ENCODE results near the gene LRP1B.

The LRP1B gene

GRCh38 chr2:142075826-142076225 lies 55.0 kb downstream of the LRP1B start:
- no peaks in the 10 kb centered on the region for H3K36me3 ChIP-seq
- H3K27ac ChIP-seq: no peak overlapping the region
- TF ChIP-seq CTCF (IDR thresholded peaks at IDR 0.05): no peak
- H3K27me3 ChIP-seq: no peaks in the 10 kb centered on the region
- no peaks in the 10 kb centered on the region for H3K9me3 ChIP-seq
- no peak overlapping the region for H3K4me3 ChIP-seq (ENCODE audit: low read depth in 1 of 2, low read length in 1 of 2)
- H3K4me1 ChIP-seq (ENCODE audit: control insufficient read depth in 1 of 2, insufficient read depth in 1 of 2, low read depth in 1 of 2, low read length in 1 of 2): no peaks in the 10 kb centered on the region

- H3K4me3 ChIP-seq (ENCODE audit: low read depth in 1 of 2, low read length in 1 of 2): no peak overlapping the region
- no peaks in the 10 kb centered on the region for H3K9me3 ChIP-seq
- no peak overlapping the region for H3K27ac ChIP-seq
- no peaks in the 10 kb centered on the region for H3K4me1 ChIP-seq (ENCODE audit: control insufficient read depth in 1 of 2, insufficient read depth in 1 of 2, low read depth in 1 of 2, low read length in 1 of 2)
- H3K27me3 ChIP-seq: no peaks in the 10 kb centered on the region
- no peaks in the 10 kb centered on the region for H3K36me3 ChIP-seq
- no peak for TF ChIP-seq CTCF (IDR thresholded peaks at IDR 0.05)
Observed at GRCh38 chr2:142069251-142069888, 61.4 kb downstream of the LRP1B start.

- Histone ChIP-seq H3K27me3 (no peaks in the 10 kb centered on the region), H3K4me3 (ENCODE audit: low read depth in 1 of 2, low read length in 1 of 2) (no peak overlapping the region), H3K4me1 (ENCODE audit: control insufficient read depth in 1 of 2, insufficient read depth in 1 of 2, low read depth in 1 of 2, low read length in 1 of 2) (no peaks in the 10 kb centered on the region), H3K36me3 (no peaks in the 10 kb centered on the region), H3K27ac (no peak overlapping the region), H3K9me3 (no peaks in the 10 kb centered on the region)
- TF ChIP-seq CTCF (IDR thresholded peaks at IDR 0.05): no peak
Observed at GRCh38 chr2:142065700-142066099, 65.1 kb downstream of the LRP1B start.

- Histone ChIP-seq H3K27me3 (no peaks in the 10 kb centered on the region), H3K4me1 (ENCODE audit: control insufficient read depth in 1 of 2, insufficient read depth in 1 of 2, low read depth in 1 of 2, low read length in 1 of 2) (no peaks in the 10 kb centered on the region), H3K27ac (no peak overlapping the region), H3K4me3 (ENCODE audit: low read depth in 1 of 2, low read length in 1 of 2) (no peak overlapping the region), H3K36me3 (no peaks in the 10 kb centered on the region), H3K9me3 (no peaks in the 10 kb centered on the region)
- TF ChIP-seq CTCF (IDR thresholded peaks at IDR 0.05): no peak
Observed at GRCh38 chr2:142065156-142065555, 65.7 kb downstream of the LRP1B start.

GRCh38 chr2:142061733-142062132 lies 69.1 kb downstream of the LRP1B start:
- no peak for TF ChIP-seq CTCF (IDR thresholded peaks at IDR 0.05)
- Histone ChIP-seq H3K4me3 (ENCODE audit: low read depth in 1 of 2, low read length in 1 of 2) (no peak overlapping the region), H3K36me3 (no peaks in the 10 kb centered on the region), H3K27me3 (no peaks in the 10 kb centered on the region), H3K9me3 (no peaks in the 10 kb centered on the region), H3K27ac (no peak overlapping the region), H3K4me1 (ENCODE audit: control insufficient read depth in 1 of 2, insufficient read depth in 1 of 2, low read depth in 1 of 2, low read length in 1 of 2) (no peaks in the 10 kb centered on the region)

All from neutrophil (primary cell).